ENCODE measurements around the gene PCMT1.

- TF ChIP-seq CTCF (IDR thresholded peaks at IDR 0.05; ENCODE audit: borderline replicate concordance, extremely low read depth, low read length, poor library complexity, severe bottlenecking) (peak; percentile 65), EZH2 (IDR thresholded peaks at IDR 0.05; ENCODE audit: borderline replicate concordance, low read depth, low read length, severe bottlenecking) (no peak)
Observed at GRCh38 chr6:149746147-149746946, 3.2 kb upstream of the PCMT1 start, which contains the start of gene NUP43.
